ENCODE results near the gene CSNK1G1. TPM values are rescaled to one million over a fixed set of nuclear protein-coding genes. Genes with fewer than 3 reads are reported as not detected.
A peak's percentile ranks its signal among the peaks of the same experiment; 100 is the strongest.

Gene CSNK1G1
- total and polyA plus RNA-seq, 2 of the 4 experiments (the other 2 are of a cell fraction), result 7.4 to 29.4 TPM

- WGBS, 2 experiments (ENCODE audit: extremely low coverage in 2 of 2, insufficient read length in 1 of 2), result no CpG with 5 or more reads among the region's 3 CpGs
- Histone ChIP-seq H2BK5ac (ENCODE audit: low read depth, low read length, poor library complexity, severe bottlenecking) (no peak overlapping the region), H3K4me3 (ENCODE audit: insufficient read depth, low read depth, low read length) (no peak overlapping the region), H3K9me3 (ENCODE audit: control insufficient read depth, insufficient read depth, low read length) (no peaks in the 10 kb centered on the region), H3K27ac (ENCODE audit: insufficient read depth, low read length) (no peak overlapping the region), H3K36me3 (ENCODE audit: control insufficient read depth, insufficient read depth, low read length) (no peaks in the 10 kb centered on the region), H3K4me1 (ENCODE audit: control insufficient read depth, insufficient read depth, low read length) (peaks cover 2% of the 10 kb centered on the region), H3K9ac (ENCODE audit: low read depth, low read length) (no peak overlapping the region), H3K18ac (ENCODE audit: low read depth, low read length) (no peak overlapping the region), H2AK9ac (replicated peaks; ENCODE audit: low read depth, low read length, poor library complexity) (no peak overlapping the region), H3K14ac (replicated peaks; ENCODE audit: low read depth, low read length) (no peak overlapping the region), H3K9me1 (ENCODE audit: insufficient read depth, low read length) (peaks cover 11% of the 10 kb centered on the region), H4K20me1 (ENCODE audit: insufficient read depth, low read length) (peaks cover 34% of the 10 kb centered on the region; the same call in 1 of the 2 replicates), H2AK5ac (ENCODE audit: low read depth, low read length) (no peak overlapping the region), H4K8ac (ENCODE audit: low read depth in 2 of 2, low read length in 2 of 2) (no peak overlapping the region), H4K91ac (ENCODE audit: insufficient read depth, low read depth, low read length) (no peak overlapping the region), H3K27me3 (ENCODE audit: control insufficient read depth, insufficient read depth, low read length) (no peaks in the 10 kb centered on the region), H3K79me1 (ENCODE audit: low read depth in 1 of 2, low read length in 2 of 2) (peaks cover 42 to 49% of the 10 kb centered on the region in 2 experiments), H3K4me2 (ENCODE audit: low read depth, low read length) (no peak overlapping the region), H3K56ac (ENCODE audit: extremely low read depth, insufficient read depth, low read length) (no peak overlapping the region), H3K23ac (ENCODE audit: low read depth, low read length) (no peak overlapping the region), H2AFZ (replicated peaks; ENCODE audit: low read length, poor library complexity) (no peak overlapping the region), H4K5ac (ENCODE audit: low read depth, low read length) (no peak overlapping the region), H2BK15ac (ENCODE audit: low read depth, low read length) (no peak overlapping the region), H2BK120ac (ENCODE audit: low read depth, low read length) (no peak overlapping the region), H3K4ac (ENCODE audit: low read depth, low read length) (no peak overlapping the region), H2BK20ac (ENCODE audit: low read depth, low read length) (no peak overlapping the region)
- dilution Hi-C loops (cut with HindIII; ENCODE audit: low sequenced_read_pairs, unreplicated experiment) (no loop called here), in situ Hi-C loops (cut with MboI; ENCODE audit: low sequenced_read_pairs) (no loop called here), intact Hi-C loops (cut with micrococcal nuclease) (loop anchor here (5.0 kb wide), 1 partner anchor 33 kb away; no protein-coding TSS in a partner anchor)
- no TSS peak for BruUV-seq (replicated peaks)
- ChIA-PET POLR2A (ENCODE audit: unreplicated experiment) (interaction anchor here (0.6 kb wide), 1 partner anchor 86 kb away, joined by 4 read pairs; no protein-coding TSS in a partner anchor), CTCF (no interaction called here)
- ATAC-seq (ENCODE audit: low read depth) (peak; percentile 46), DNase-seq (peak; percentile 28)
- no peak for TF ChIP-seq SMC3 (IDR thresholded peaks at IDR 0.05; ENCODE audit: low read depth, low read length)
- TF ChIP-seq NFE2L2 (IDR thresholded peaks at IDR 0.05; ENCODE audit: low read depth, low read length), result no peak
- no peak for TF ChIP-seq POLR2A (IDR thresholded peaks at IDR 0.05; ENCODE audit: low read depth, low read length)
- TF ChIP-seq CHD1 (IDR thresholded peaks at IDR 0.05; ENCODE audit: low read depth, low read length), result no peak
- TF ChIP-seq CTCF (conservative IDR thresholded peaks at IDR 0.05; ENCODE audit: low read depth, low read length), result no peak
- TF ChIP-seq ELK1 (IDR thresholded peaks at IDR 0.05; ENCODE audit: borderline replicate concordance, low read depth, low read length), result no peak
- no peak for TF ChIP-seq CEBPB (IDR thresholded peaks at IDR 0.05; ENCODE audit: low read depth, low read length)
- TF ChIP-seq USF2 (IDR thresholded peaks at IDR 0.05; ENCODE audit: low read depth, low read length), result no peak
- TF ChIP-seq FOS (IDR thresholded peaks at IDR 0.05; ENCODE audit: low read depth, low read length), result no peak
- TF ChIP-seq RCOR1 (IDR thresholded peaks at IDR 0.05; ENCODE audit: insufficient replicate concordance, low read length), result no peak
- TF ChIP-seq MXI1 (IDR thresholded peaks at IDR 0.05; ENCODE audit: borderline replicate concordance, low read depth, low read length), result no peak
- TF ChIP-seq RFX5 (IDR thresholded peaks at IDR 0.05; ENCODE audit: low read depth, low read length), result no peak
Measured at GRCh38 chr15:64314456-64314855, 41.5 kb downstream of the CSNK1G1 start.
